Activated CD8-positive, alpha-beta memory T cell treated with anti-CD3 and anti-CD28 coated beads, Interleukin-2, amount 50 U/mL, for 4 hours (primary cell): Measurements from ENCODE around the gene MLLT3.
A peak's percentile ranks its signal among the peaks of the same experiment; 100 is the strongest.

ENCODE experiments used
- DNase-seq: peaks from one replicate; pipeline ENCODE4 v3.0.0-alpha.2; 2020

The MLLT3 gene

GRCh38 chr9:20369391-20369790 is 252.9 kb downstream of the MLLT3 start:
- DNase-seq: no peak

GRCh38 chr9:20367855-20368254 is 254.4 kb downstream of the MLLT3 start:
- no peak for DNase-seq

GRCh38 chr9:20364959-20365358 is 257.3 kb downstream of the MLLT3 start:
- no peak for DNase-seq

- DNase-seq: no peak
These were observed 259.1 kb downstream of the MLLT3 start for GRCh38 chr9:20363233-20363632.

GRCh38 chr9:20361656-20362570 is 260.4 kb downstream of the MLLT3 start:
- no peak for DNase-seq

GRCh38 chr9:20361229-20361628 is 261.1 kb downstream of the MLLT3 start:
- no peak for DNase-seq

- DNase-seq: no peak
These were observed 264.1 kb downstream of the MLLT3 start for GRCh38 chr9:20358207-20358606.

GRCh38 chr9:20357037-20357432 is 265.3 kb downstream of the MLLT3 start:
- DNase-seq: no peak

- peak; percentile 42 for DNase-seq
These were observed 265.8 kb downstream of the MLLT3 start for GRCh38 chr9:20356403-20357036.

- no peak for DNase-seq
These were observed 267.3 kb downstream of the MLLT3 start for GRCh38 chr9:20355022-20355421.

GRCh38 chr9:20353931-20354652 is 268.2 kb downstream of the MLLT3 start:
- DNase-seq: no peak

- no peak for DNase-seq
These were observed 268.8 kb downstream of the MLLT3 start for GRCh38 chr9:20353524-20353923.

- no peak for DNase-seq
These were observed 269.7 kb downstream of the MLLT3 start for GRCh38 chr9:20352591-20352990.

- no peak for DNase-seq
These were observed 270.6 kb downstream of the MLLT3 start for GRCh38 chr9:20351715-20352114.

GRCh38 chr9:20349568-20349967 is 272.7 kb downstream of the MLLT3 start:
- no peak for DNase-seq

- DNase-seq: no peak
These were observed 279.0 kb downstream of the MLLT3 start for GRCh38 chr9:20343325-20343724.

GRCh38 chr9:20340511-20340861 is 281.8 kb downstream of the MLLT3 start:
- DNase-seq: no peak

- no peak for DNase-seq
These were observed 286.5 kb downstream of the MLLT3 start for GRCh38 chr9:20335668-20336332.

GRCh38 chr9:20333991-20334390 is 288.3 kb downstream of the MLLT3 start:
- no peak for DNase-seq

- DNase-seq: no peak
These were observed 291.1 kb downstream of the MLLT3 start for GRCh38 chr9:20331095-20331685.

GRCh38 chr9:20330688-20331087 is 291.6 kb downstream of the MLLT3 start:
- DNase-seq: no peak

- no peak for DNase-seq
These were observed 295.8 kb downstream of the MLLT3 start for GRCh38 chr9:20326516-20326915.

GRCh38 chr9:20325008-20325407 is 297.3 kb downstream of the MLLT3 start:
- DNase-seq: no peak
